Measurements from ENCODE around the gene AP2A1.

GRCh38 chr19:49803529-49803856 lies 36.7 kb downstream of the AP2A1 start:
- TF ChIP-seq USF1 (CRISPR knock-in tag; IDR thresholded peaks at IDR 0.05): no peak
- no peak for TF ChIP-seq CTCF (IDR thresholded peaks at IDR 0.05)
- no peak for TF ChIP-seq JAZF1 (CRISPR knock-in tag; IDR thresholded peaks at IDR 0.05)
- TF ChIP-seq ZBTB21 (CRISPR knock-in tag; IDR thresholded peaks at IDR 0.05; ENCODE audit: borderline replicate concordance): no peak
- no peak for TF ChIP-seq NFE2L1 (CRISPR knock-in tag; IDR thresholded peaks at IDR 0.05)
- no peak for TF ChIP-seq ETV6 (CRISPR knock-in tag; IDR thresholded peaks at IDR 0.05)
- no peak for TF ChIP-seq FOXK1 (CRISPR knock-in tag; IDR thresholded peaks at IDR 0.05)
